IMR-90 (cell line): ENCODE results near the gene VAC14. TPM values are rescaled to one million over a fixed set of nuclear protein-coding genes. Genes with fewer than 3 reads are reported as not detected.

Experiments
- ATAC-seq: fragments of 200-7000 bp; cut with Tn5 transposase; 2 replicates; pipeline ENCODE4 v1.9.1; 2020; ENCODE audit warnings: low read depth, mild to moderate bottlenecking, moderate library complexity
- BruUV-seq: library from RNA; stranded (reverse); fragments of 400-500 nt; replicated peaks from 2 replicates; lab custom pipeline; 2021; lab: Mats Ljungman, UMichigan
- CTCF ChIA-PET: fragments of 300-600 bp; formaldehyde crosslinking; extraction: SDS; loops from one replicate; lab custom pipeline; 2021; ENCODE audit warnings: antibody characterized with exemption; lab: Yijun Ruan, JAX
- POLR2A ChIA-PET: fragments of 300-600 bp; sonication (Branson Sonifier 250); formaldehyde crosslinking; loops from one replicate; lab custom pipeline; 2022; ENCODE audit warnings: antibody characterized with exemption; ENCODE audit not compliant: unreplicated experiment; lab: Charles Lee
- DNase-seq: peaks from one replicate; pipeline ENCODE4 v3.0.0; 2013
- H2AFZ ChIP-seq: replicated peaks from 2 replicates; pipeline ENCODE3; 2013; ENCODE audit warnings: low read length, mild to moderate bottlenecking; ENCODE audit not compliant: poor library complexity
- H2AK5ac ChIP-seq: 2 replicates; pipeline ENCODE4 v1.6.1; 2013; ENCODE audit warnings: low read depth, low read length, inconsistent platforms
- H2AK9ac ChIP-seq: replicated peaks from 2 replicates; pipeline ENCODE3; 2013; ENCODE audit warnings: mild to moderate bottlenecking, low read depth, low read length, moderate library complexity; ENCODE audit not compliant: poor library complexity
- H2BK120ac ChIP-seq: 2 replicates; pipeline ENCODE4 v1.6.1; 2013; ENCODE audit warnings: low read depth, low read length, inconsistent platforms
- H2BK15ac ChIP-seq: 3 replicates; pipeline ENCODE4 v1.6.1; 2013; ENCODE audit warnings: low read depth, low read length, inconsistent platforms
- H2BK20ac ChIP-seq: 2 replicates; pipeline ENCODE4 v1.6.1; 2013; ENCODE audit warnings: low read depth, mild to moderate bottlenecking, inconsistent platforms, low read length, moderate library complexity
- H2BK5ac ChIP-seq: 2 replicates; pipeline ENCODE4 v1.6.1; 2013; ENCODE audit warnings: mild to moderate bottlenecking, low read depth, low read length, inconsistent platforms; ENCODE audit not compliant: poor library complexity, severe bottlenecking
- H3K14ac ChIP-seq: replicated peaks from 2 replicates; pipeline ENCODE4 v1.6.1; 2013; ENCODE audit warnings: low read depth, low read length, inconsistent platforms
- H3K18ac ChIP-seq: 2 replicates; pipeline ENCODE4 v1.6.1; 2013; ENCODE audit warnings: low read depth, low read length, control low read depth
- H3K23ac ChIP-seq: 2 replicates; pipeline ENCODE4 v1.6.1; 2013; ENCODE audit warnings: low read depth, low read length, inconsistent platforms
- H3K27ac ChIP-seq: 2 replicates; pipeline ENCODE4 v1.5.1; 2013; ENCODE audit warnings: mild to moderate bottlenecking, control low read depth, low read length; ENCODE audit not compliant: insufficient read depth
- H3K27me3 ChIP-seq: 2 replicates; pipeline ENCODE4 v1.6.1; 2013; ENCODE audit warnings: low read length; ENCODE audit not compliant: control insufficient read depth, insufficient read depth
- H3K36me3 ChIP-seq: 2 replicates; pipeline ENCODE4 v1.6.1; 2013; ENCODE audit warnings: low read length, mixed read lengths; ENCODE audit not compliant: control insufficient read depth, insufficient read depth
- H3K4ac ChIP-seq: 2 replicates; pipeline ENCODE4 v1.6.1; 2013; ENCODE audit warnings: low read depth, low read length, inconsistent platforms
- H3K4me1 ChIP-seq: 2 replicates; pipeline ENCODE4 v1.6.1; 2013; ENCODE audit warnings: low read length, mixed read lengths; ENCODE audit not compliant: control insufficient read depth, insufficient read depth
- H3K4me2 ChIP-seq: 2 replicates; pipeline ENCODE4 v1.6.1; 2013; ENCODE audit warnings: low read depth, mild to moderate bottlenecking, control low read depth, low read length, moderate library complexity
- H3K4me3 ChIP-seq: 2 replicates; pipeline ENCODE4 v1.5.1; 2013; ENCODE audit warnings: low read depth, mild to moderate bottlenecking, control low read depth, low read length, moderate library complexity; ENCODE audit not compliant: insufficient read depth
- H3K56ac ChIP-seq: 2 replicates; pipeline ENCODE4 v1.6.1; 2013; ENCODE audit warnings: low read length, inconsistent platforms; ENCODE audit not compliant: insufficient read depth; ENCODE audit errors: extremely low read depth
- H3K79me1 ChIP-seq, 2 experiments: 2 replicates each; pipeline ENCODE4 v1.6.1; 2013; ENCODE audit warnings: low read length in 2 of 2, inconsistent platforms in 1 of 2, low read depth in 1 of 2
- H3K9ac ChIP-seq: 2 replicates; pipeline ENCODE4 v1.6.1; 2013; ENCODE audit warnings: low read depth, low read length, control low read depth
- H3K9me1 ChIP-seq: 2 replicates; pipeline ENCODE4 v1.6.1; 2013; ENCODE audit warnings: low read length, inconsistent platforms; ENCODE audit not compliant: insufficient read depth
- H3K9me3 ChIP-seq: 2 replicates; pipeline ENCODE4 v1.6.1; 2013; ENCODE audit warnings: low read length; ENCODE audit not compliant: control insufficient read depth, insufficient read depth
- H4K20me1 ChIP-seq: 2 replicates; pipeline ENCODE4 v1.6.1; 2013; ENCODE audit warnings: low read length, inconsistent platforms; ENCODE audit not compliant: insufficient read depth
- H4K5ac ChIP-seq: 2 replicates; pipeline ENCODE4 v1.6.1; 2013; ENCODE audit warnings: mild to moderate bottlenecking, low read depth, low read length, control low read depth
- H4K8ac ChIP-seq, 2 experiments: 2 replicates each; pipeline ENCODE4 v1.6.1; 2013; ENCODE audit warnings: low read depth in 2 of 2, low read length in 2 of 2, control low read depth in 1 of 2, inconsistent platforms in 1 of 2
- H4K91ac ChIP-seq: 2 replicates; pipeline ENCODE4 v1.6.1; 2013; ENCODE audit warnings: low read depth, low read length, inconsistent platforms; ENCODE audit not compliant: insufficient read depth
- MAZ ChIP-seq: IDR thresholded peaks from 2 replicates; pipeline ENCODE4 v1.6.1; 2012; ENCODE audit warnings: low read depth, mild to moderate bottlenecking, low read length, improper control_type of control experiment, moderate library complexity, borderline replicate concordance
- RAD21 ChIP-seq: IDR thresholded peaks from 2 replicates; pipeline ENCODE4 v1.6.1; 2012; ENCODE audit warnings: low read length, improper control_type of control experiment
- WGBS, 2 experiments: methylation state at CpG; one replicate each; pipeline versions ENCODE4 v1.1.5 to v1.1.7; 2013; ENCODE audit warnings: missing lambda C conversion rate in 2 of 2; ENCODE audit not compliant: insufficient read length in 1 of 2; ENCODE audit errors: extremely low coverage in 2 of 2; 5-methylcytosine and 5-hydroxymethylcytosine counted together
- dilution Hi-C: fragments of 300-500 bp; cut with HindIII; formaldehyde crosslinking; loops from one replicate; pipeline ENCODE4 v1.14.3; 2018; ENCODE audit warnings: low sequenced_read_pairs; ENCODE audit not compliant: unreplicated experiment
- in situ Hi-C: fragments of 300-500 bp; cut with MboI; formaldehyde crosslinking; loops from 3 replicates; pipeline ENCODE4 v1.14.3; 2019; ENCODE audit warnings: low sequenced_read_pairs, inconsistent platforms, mixed read lengths
- intact Hi-C: fragments of 100-400 bp; cut with micrococcal nuclease; formaldehyde crosslinking; loops from 2 replicates; pipeline ENCODE4 v1.10.0; 2022
- polyA plus RNA-seq, 3 experiments: library from polyadenylated mRNA; depleted of rRNA; stranded (reverse); fragments of >200 nt; gene quantifications; 2 replicates each; pipeline ENCODE4 v1.2.3, GENCODE V29; 2012; ENCODE audit warnings: low replicate concordance in 1 of 3
- total RNA-seq: library from RNA; depleted of rRNA; stranded (reverse); fragments of >200 nt; gene quantifications from 2 replicates; pipeline ENCODE4 v1.2.3, GENCODE V29; 2012
- TF ChIP-seq, protein P1 (sequence below): fragments of 150-350 bp; IDR thresholded peaks from 2 replicates; pipeline ENCODE4 v1.6.1; 2017; ENCODE audit warnings: mild to moderate bottlenecking, antibody characterized with exemption, low read length, low read depth

Gene VAC14
- total and polyA plus RNA-seq, 2 of the 4 experiments (the other 2 are of a cell fraction), result 21.1 to 40.2 TPM

DNA sequence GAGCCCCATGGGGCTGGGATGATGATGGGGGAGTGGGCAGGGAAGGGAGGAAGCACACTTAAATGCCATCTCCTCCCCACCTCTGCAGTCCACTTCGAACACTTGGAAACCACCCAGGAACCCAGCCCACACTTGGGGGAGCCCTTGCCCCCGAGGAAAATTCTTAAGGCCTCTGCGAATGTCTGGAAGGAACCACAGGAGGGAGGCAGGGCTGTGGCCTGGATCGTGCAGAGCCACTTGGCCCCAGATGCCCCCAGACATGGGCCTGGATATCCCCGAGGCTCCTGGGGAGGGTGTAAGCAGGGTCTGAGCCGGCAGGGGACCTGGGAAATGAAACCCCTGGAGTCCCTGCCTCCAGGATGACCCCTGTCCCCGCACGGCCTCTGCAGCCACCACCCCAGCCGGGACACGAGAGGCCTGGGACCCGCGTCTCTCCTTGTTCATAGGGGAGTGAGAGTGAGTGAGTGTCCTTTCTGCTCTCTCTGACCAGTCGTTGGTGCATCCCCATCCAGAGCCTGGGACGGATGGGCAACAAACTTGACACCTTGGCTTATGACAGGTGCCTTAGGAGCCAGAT lies 103.3 kb downstream of the VAC14 start:
- Histone ChIP-seq H3K27ac (no peak overlapping the region), H3K9ac (no peak overlapping the region), H3K14ac (no peak overlapping the region), H3K23ac (no peak overlapping the region), H2BK120ac (0 out of 2 replicates have a peak overlapping the region, but pooled peaks have one; percentile 35), H2BK15ac (no peak overlapping the region), H2BK20ac (no peak overlapping the region), H2BK5ac (no peak overlapping the region), H4K20me1 (no peaks in the 10 kb centered on the region), H3K4ac (peak overlapping the region; percentile 3; the same call in 1 of the 2 replicates), H3K56ac (no peak overlapping the region), H2AK9ac (peak overlapping the region; percentile 79), H3K79me1 (peaks cover 3 to 47% of the 10 kb centered on the region in 2 experiments; a peak in 2 of 4 replicates), H3K9me1 (peaks cover 48% of the 10 kb centered on the region), H3K27me3 (no peaks in the 10 kb centered on the region), H3K4me2 (no peak overlapping the region), H3K4me1 (peaks cover 48% of the 10 kb centered on the region), H3K4me3 (no peak overlapping the region), H3K18ac (no peak overlapping the region), H2AFZ (no peak overlapping the region), H4K5ac (no peak overlapping the region), H3K36me3 (no peaks in the 10 kb centered on the region; the same call in 1 of the 2 replicates), H4K8ac (no peak overlapping the region), H3K9me3 (no peaks in the 10 kb centered on the region), H2AK5ac (peak overlapping the region; percentile 28; the same call in 1 of the 2 replicates), H4K91ac (peak overlapping the region; percentile 17; the same call in 1 of the 2 replicates)
- dilution Hi-C loops (no loop called here), intact Hi-C loops (no loop called here), in situ Hi-C loops (loop anchor here (25.0 kb wide), 1 partner anchor 665 kb away; the partner anchor contains the start of gene CALB2)
- no TSS peak for BruUV-seq
- ChIA-PET CTCF (no interaction called here), POLR2A (no interaction called here)
- WGBS, 2 experiments, result no CpG with 5 or more reads among the region's 14 CpGs
- ATAC-seq (no peak), DNase-seq (no peak)
- TF ChIP-seq MAZ (no peak), RAD21 (no peak)
- TF ChIP-seq, protein P1, sequence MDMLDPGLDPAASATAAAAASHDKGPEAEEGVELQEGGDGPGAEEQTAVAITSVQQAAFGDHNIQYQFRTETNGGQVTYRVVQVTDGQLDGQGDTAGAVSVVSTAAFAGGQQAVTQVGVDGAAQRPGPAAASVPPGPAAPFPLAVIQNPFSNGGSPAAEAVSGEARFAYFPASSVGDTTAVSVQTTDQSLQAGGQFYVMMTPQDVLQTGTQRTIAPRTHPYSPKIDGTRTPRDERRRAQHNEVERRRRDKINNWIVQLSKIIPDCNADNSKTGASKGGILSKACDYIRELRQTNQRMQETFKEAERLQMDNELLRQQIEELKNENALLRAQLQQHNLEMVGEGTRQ, result no peak
